ENCODE data around the gene PISD. TPM values are rescaled to one million over a fixed set of nuclear protein-coding genes. Genes with fewer than 3 reads are reported as not detected.

The PISD gene
- total and polyA plus RNA-seq, 2 of the 8 experiments (the other 6 are each of a cell fraction or from before 2014, with no cell fraction given), result 47.8 to 48.2 TPM

- Histone ChIP-seq H3K4me2 (ENCODE audit: insufficient read depth in 1 of 2, low read depth in 2 of 2, low read length in 2 of 2) (no peak overlapping the region), H2AK5ac (ENCODE audit: low read depth, low read length) (no peak overlapping the region), H4K8ac (ENCODE audit: extremely low read depth, insufficient read depth, low read length) (no peak overlapping the region), H3K9ac (replicated peaks in 1 of 4; ENCODE audit: extremely low read depth in 1 of 4, low read depth in 3 of 4, low read length in 3 of 4) (no peak overlapping the region), H2AFZ (ENCODE audit: low read length) (no peak overlapping the region), H3K9me3 (ENCODE audit: insufficient read depth in 2 of 2, low read depth in 1 of 2, low read length in 1 of 2) (no peaks in the 10 kb centered on the region), H3K27me3 (replicated peaks in 1 of 4; ENCODE audit: control insufficient read depth in 3 of 4, extremely low read depth in 1 of 4, insufficient read depth in 3 of 4, low read length in 3 of 4) (no peaks in the 10 kb centered on the region), H4K5ac (ENCODE audit: insufficient read length, low read depth, low read length) (no peak overlapping the region), H3K79me2 (ENCODE audit: control insufficient read depth in 1 of 2, insufficient read depth in 2 of 2, low read length in 2 of 2) (peaks cover 0 to 68% of the 10 kb centered on the region in 2 experiments; a peak in 3 of 4 replicates), H3K23me2 (ENCODE audit: low read depth, low read length) (no peaks in the 10 kb centered on the region), H3K56ac (replicated peaks; ENCODE audit: insufficient read length, low read depth, low read length) (no peak overlapping the region), H3K79me1 (ENCODE audit: low read depth, low read length) (peaks cover 8% of the 10 kb centered on the region), H2BK20ac (ENCODE audit: low read length) (no peak overlapping the region), H3K4ac (replicated peaks; ENCODE audit: insufficient read length, low read depth, low read length) (no peak overlapping the region), H4K91ac (replicated peaks; ENCODE audit: insufficient read length, low read length) (no peak overlapping the region), H3K14ac (ENCODE audit: insufficient read length) (no peak overlapping the region), H3K36me3 (ENCODE audit: control insufficient read depth in 2 of 4, insufficient read depth in 4 of 4, low read length in 3 of 4) (peaks cover under 1 to 18% (median 3%) of the 10 kb centered on the region in 4 experiments; a peak in 5 of 8 replicates), H3K18ac (ENCODE audit: extremely low read depth, low read length) (no peak overlapping the region), H3K4me3 (ENCODE audit: extremely low read depth in 1 of 4, insufficient read depth in 2 of 4, low read depth in 3 of 4, low read length in 4 of 4) (no peak overlapping the region), H2BK15ac (ENCODE audit: low read length) (no peak overlapping the region), H3K27ac (ENCODE audit: low read depth, low read length) (no peak overlapping the region), H3K23ac (ENCODE audit: insufficient read length) (no peak overlapping the region), H4K20me1 (replicated peaks in 1 of 2; ENCODE audit: control insufficient read depth in 1 of 2, insufficient read depth in 2 of 2, low read length in 2 of 2) (peaks cover 0 to 9% of the 10 kb centered on the region in 2 experiments), H3K4me1 (replicated peaks in 1 of 4; ENCODE audit: control insufficient read depth in 3 of 4, insufficient read depth in 4 of 4, low read length in 3 of 4) (peaks cover 0 to 8% (median 4%) of the 10 kb centered on the region in 4 experiments; a peak in 4 of 7 replicates), H2BK5ac (ENCODE audit: low read depth, low read length) (no peak overlapping the region), H2BK120ac (replicated peaks; ENCODE audit: low read depth, low read length) (no peak overlapping the region), H2BK12ac (ENCODE audit: low read depth, low read length) (no peak overlapping the region)
- ChIA-PET POLR2A (ENCODE audit: partially characterized antibody) (no interaction called here), CTCF (ENCODE audit: partially characterized antibody) (no interaction called here)
- WGBS, 2 experiments (ENCODE audit: extremely low coverage in 1 of 2, insufficient coverage in 1 of 2, insufficient read length in 1 of 2, insufficient replicate concordance in 2 of 2, low coverage in 1 of 2, low lambda C conversion rate in 2 of 2, missing lambda C conversion rate in 1 of 2), result 88% methylated on average over 4 of the region's 4 CpGs; no CpG with 5 or more reads in 1 of the 2 experiments
- FAIRE-seq (no peak), DNase-seq (ENCODE audit: low read depth in 1 of 2, low spot score in 2 of 2) (no peak)
- TF ChIP-seq RFX5 (IDR thresholded peaks at IDR 0.05; ENCODE audit: borderline replicate concordance, low read depth, low read length) (no peak), CTCF (IDR thresholded peaks at IDR 0.05; ENCODE audit: control extremely low read depth in 1 of 3, insufficient read depth in 1 of 3, low read depth in 1 of 3, low read length in 3 of 3) (no peak), RNF2 (IDR thresholded peaks at IDR 0.05; ENCODE audit: borderline replicate concordance, low read depth, low read length, missing control alignments, poor library complexity, severe bottlenecking) (no peak), HDAC6 (IDR thresholded peaks at IDR 0.05; ENCODE audit: low read depth, low read length) (no peak)
Observed at GRCh38 chr22:31651664-31652063, 10.4 kb downstream of the PISD start.

Data from H1 (cell line).